Tibial nerve (tissue), 4 donors: Measurements from ENCODE around the gene THSD4. TPM values are rescaled to one million over a fixed set of nuclear protein-coding genes. Genes with fewer than 3 reads are reported as not detected.

Source experiments
- DNase-seq, 2 donors: peaks; one replicate each; pipeline ENCODE4 v3.0.0-alpha.2; 2019; ENCODE audit warnings: low spot score in 2 of 2
- H3K27ac ChIP-seq, 4 donors: fragments of 200-600 bp; sonication (generic) in 3 of 4; one replicate each; pipeline ENCODE4 v1.5.1; 2017 to 2019; ENCODE audit warnings: mild to moderate bottlenecking in 1 of 4
- H3K27me3 ChIP-seq, 2 donors: fragments of 200-600 bp; sonication (generic) in 1 of 2; one replicate each; pipeline versions ENCODE4 v1.5.1 to v1.6.0; 2017 to 2019
- H3K36me3 ChIP-seq, 3 donors: fragments of 200-600 bp; sonication (generic); one replicate each; pipeline ENCODE4 v1.5.1; 2018 to 2019
- H3K4me1 ChIP-seq, 4 donors: fragments of 200-600 bp; sonication (generic) in 3 of 4; one replicate each; pipeline ENCODE4 v1.5.1; 2017 to 2019
- H3K4me3 ChIP-seq, 4 donors: fragments of 200-600 bp; sonication (generic) in 3 of 4; one replicate each; pipeline ENCODE4 v1.5.1; 2017 to 2019; ENCODE audit warnings: mild to moderate bottlenecking in 1 of 4, moderate library complexity in 1 of 4
- H3K9me3 ChIP-seq, 4 donors: fragments of 200-600 bp; sonication (generic) in 3 of 4; one replicate each; pipeline ENCODE4 v1.5.1; 2017 to 2019
- EP300 ChIP-seq, 2 donors: sonication (generic); formaldehyde crosslinking; IDR thresholded peaks; one replicate each; pipeline ENCODE4 v1.6.1; 2017; ENCODE audit warnings: antibody characterized with exemption in 2 of 2, mild to moderate bottlenecking in 1 of 2
- POLR2A ChIP-seq, 2 donors: fragments of 450-650 bp; IDR thresholded peaks; one replicate each; pipeline ENCODE4 v1.6.1; 2017; ENCODE audit warnings: antibody characterized with exemption in 2 of 2, mild to moderate bottlenecking in 2 of 2, moderate library complexity in 2 of 2
- WGBS, 2 donors: methylation state at CpG; one replicate each; pipeline ENCODE4 v1.1.5; 2018; 5-methylcytosine and 5-hydroxymethylcytosine counted together
- total RNA-seq, 4 donors: library from RNA; depleted of rRNA; stranded (reverse); fragments of >200 nt; gene quantifications; one replicate each; pipeline ENCODE4 v1.1.0, GENCODE V29; 2016
- TF ChIP-seq, protein P1 (sequence below), 5 experiments: fragments of 200-600 bp in 3 of 5; fragments of 450-650 bp in 2 of 5; sonication (generic) in 3 of 5; IDR thresholded peaks; one replicate each; pipeline ENCODE4 v1.5.1; 2016 to 2019; ENCODE audit warnings: antibody characterized with exemption in 5 of 5, mild to moderate bottlenecking in 3 of 5, moderate library complexity in 2 of 5

The THSD4 gene
- total RNA-seq, 4 donors from 2014 or later: 9.6 to 25.1 (median 21.2) TPM

DNA sequence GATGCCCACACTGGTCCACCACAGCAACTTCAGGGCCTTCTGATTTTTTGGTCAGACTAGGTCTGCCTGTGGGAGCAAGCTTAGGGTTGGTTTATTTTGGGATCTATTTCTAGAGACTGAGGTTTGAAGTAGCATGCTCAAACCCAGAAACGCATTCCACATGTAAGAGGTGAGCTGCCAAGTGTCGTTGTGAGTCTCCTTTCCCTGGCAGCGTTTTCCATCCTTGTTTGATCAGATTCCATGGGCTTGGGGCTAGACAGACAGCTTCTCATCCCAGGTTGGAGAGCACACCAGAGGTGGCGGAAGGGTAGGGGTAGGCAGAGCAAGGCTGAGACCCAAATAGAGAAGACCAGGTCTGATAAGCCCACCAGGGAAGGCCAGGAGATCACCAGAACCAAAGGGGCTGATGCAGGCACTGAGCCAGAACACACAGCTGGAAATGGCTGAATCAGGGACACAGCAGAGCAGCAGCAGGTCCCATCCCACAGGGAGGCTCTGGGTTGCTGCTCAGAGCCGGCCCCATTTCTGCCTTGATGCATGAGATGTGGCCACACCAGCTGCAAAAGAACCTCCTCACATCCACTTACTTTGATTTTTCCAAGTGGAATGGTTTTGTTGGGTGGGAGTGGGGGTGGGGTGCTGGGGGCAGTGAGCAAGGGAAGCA lies 186.8 kb downstream of the THSD4 start:
- no peak overlapping the region for H3K4me3 ChIP-seq
- H3K27ac ChIP-seq: peak overlapping the region in 1 of 4 donors; percentile 4
- 68 to 78% methylated on average over 5 of the region's 5 CpGs for WGBS, 2 donors
- DNase-seq: no peak
- H3K9me3 ChIP-seq: no peaks in the 10 kb centered on the region
- TF ChIP-seq POLR2A (IDR thresholded peaks at IDR 0.05) (no peak), EP300 (IDR thresholded peaks at IDR 0.05) (no peak)
- TF ChIP-seq, protein P1, sequence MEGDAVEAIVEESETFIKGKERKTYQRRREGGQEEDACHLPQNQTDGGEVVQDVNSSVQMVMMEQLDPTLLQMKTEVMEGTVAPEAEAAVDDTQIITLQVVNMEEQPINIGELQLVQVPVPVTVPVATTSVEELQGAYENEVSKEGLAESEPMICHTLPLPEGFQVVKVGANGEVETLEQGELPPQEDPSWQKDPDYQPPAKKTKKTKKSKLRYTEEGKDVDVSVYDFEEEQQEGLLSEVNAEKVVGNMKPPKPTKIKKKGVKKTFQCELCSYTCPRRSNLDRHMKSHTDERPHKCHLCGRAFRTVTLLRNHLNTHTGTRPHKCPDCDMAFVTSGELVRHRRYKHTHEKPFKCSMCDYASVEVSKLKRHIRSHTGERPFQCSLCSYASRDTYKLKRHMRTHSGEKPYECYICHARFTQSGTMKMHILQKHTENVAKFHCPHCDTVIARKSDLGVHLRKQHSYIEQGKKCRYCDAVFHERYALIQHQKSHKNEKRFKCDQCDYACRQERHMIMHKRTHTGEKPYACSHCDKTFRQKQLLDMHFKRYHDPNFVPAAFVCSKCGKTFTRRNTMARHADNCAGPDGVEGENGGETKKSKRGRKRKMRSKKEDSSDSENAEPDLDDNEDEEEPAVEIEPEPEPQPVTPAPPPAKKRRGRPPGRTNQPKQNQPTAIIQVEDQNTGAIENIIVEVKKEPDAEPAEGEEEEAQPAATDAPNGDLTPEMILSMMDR (IDR thresholded peaks at IDR 0.05): no peak
- no peaks in the 10 kb centered on the region for H3K27me3 ChIP-seq
- no peaks in the 10 kb centered on the region for H3K36me3 ChIP-seq
- H3K4me1 ChIP-seq: no peaks in the 10 kb centered on the region

- H3K9me3 ChIP-seq: no peaks in the 10 kb centered on the region
- H3K4me3 ChIP-seq: no peak overlapping the region
- WGBS, 2 donors: 93 to 98% methylated on average over 6 of the region's 6 CpGs
- no peak for TF ChIP-seq EP300 (IDR thresholded peaks at IDR 0.05)
- TF ChIP-seq POLR2A (IDR thresholded peaks at IDR 0.05): no peak
- TF ChIP-seq, protein P1 (IDR thresholded peaks at IDR 0.05): no peak
- no peaks in the 10 kb centered on the region for H3K36me3 ChIP-seq
- H3K4me1 ChIP-seq: no peaks in the 10 kb centered on the region
- no peaks in the 10 kb centered on the region for H3K27me3 ChIP-seq
- H3K27ac ChIP-seq: no peak overlapping the region
- DNase-seq: no peak
Measured at GRCh38 chr15:71302861-71303410, 187.7 kb downstream of the THSD4 start.

- Histone ChIP-seq H3K27ac (no peak overlapping the region), H3K4me3 (no peak overlapping the region), H3K36me3 (no peaks in the 10 kb centered on the region), H3K9me3 (no peaks in the 10 kb centered on the region), H3K4me1 (no peaks in the 10 kb centered on the region), H3K27me3 (no peaks in the 10 kb centered on the region)
- TF ChIP-seq POLR2A (IDR thresholded peaks at IDR 0.05) (no peak), EP300 (IDR thresholded peaks at IDR 0.05) (no peak)
- TF ChIP-seq, protein P1 (IDR thresholded peaks at IDR 0.05): no peak
- no peak for DNase-seq
- 83 to 94% methylated on average over 2 of the region's 2 CpGs for WGBS, 2 donors
Measured at GRCh38 chr15:71303977-71304376, 188.7 kb downstream of the THSD4 start.

DNA sequence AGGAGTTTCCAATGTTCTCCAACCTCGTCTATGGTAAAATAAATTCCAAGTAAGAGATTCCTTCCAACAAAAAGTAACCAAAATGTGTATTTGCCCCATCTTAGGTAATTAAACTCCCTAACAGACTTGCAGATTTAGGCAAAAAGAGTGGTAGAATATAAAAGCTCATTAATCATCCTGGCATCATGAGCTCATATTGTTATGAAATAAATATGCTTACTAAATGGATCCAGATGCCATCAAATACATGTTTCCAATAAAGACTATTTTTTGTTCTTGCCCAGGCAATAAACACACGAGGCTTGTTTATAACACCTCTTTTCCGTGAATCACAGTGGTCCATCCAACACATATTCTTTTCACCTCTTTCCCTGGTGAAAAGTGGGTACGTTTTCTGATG lies 189.4 kb downstream of the THSD4 start:
- no peak for DNase-seq
- no peaks in the 10 kb centered on the region for H3K27me3 ChIP-seq
- no peaks in the 10 kb centered on the region for H3K9me3 ChIP-seq
- TF ChIP-seq POLR2A (IDR thresholded peaks at IDR 0.05): no peak
- TF ChIP-seq EP300 (IDR thresholded peaks at IDR 0.05): no peak
- TF ChIP-seq, protein P1 (IDR thresholded peaks at IDR 0.05): no peak
- no peaks in the 10 kb centered on the region for H3K36me3 ChIP-seq
- 66 to 72% methylated on average over 4 of the region's 4 CpGs for WGBS, 2 donors
- no peak overlapping the region for H3K4me3 ChIP-seq
- no peak overlapping the region for H3K27ac ChIP-seq
- no peaks in the 10 kb centered on the region for H3K4me1 ChIP-seq

GRCh38 chr15:71306538-71306937 lies 191.3 kb downstream of the THSD4 start:
- no peak for DNase-seq
- Histone ChIP-seq H3K27me3 (no peaks in the 10 kb centered on the region), H3K27ac (no peak overlapping the region), H3K36me3 (no peaks in the 10 kb centered on the region), H3K4me3 (no peak overlapping the region), H3K9me3 (no peaks in the 10 kb centered on the region), H3K4me1 (no peaks in the 10 kb centered on the region)
- TF ChIP-seq EP300 (IDR thresholded peaks at IDR 0.05): no peak
- TF ChIP-seq, protein P1 (IDR thresholded peaks at IDR 0.05): no peak
- no peak for TF ChIP-seq POLR2A (IDR thresholded peaks at IDR 0.05)
